K562 (cell line): ENCODE results near the gene ZSWIM1. TPM values are rescaled to one million over a fixed set of nuclear protein-coding genes. Genes with fewer than 3 reads are reported as not detected.

Experiments used
- ATAC-seq: fragments of 200-7000 bp; cut with Tn5 transposase; 3 replicates; pipeline ENCODE4 v1.9.1; 2020; ENCODE audit warnings: moderate library complexity
- BruUV-seq: library from RNA; stranded (reverse); fragments of 400-500 nt; replicated peaks from 2 replicates; lab custom pipeline; 2021; lab: Mats Ljungman, UMichigan
- CTCF ChIA-PET: fragments of 300-600 bp; formaldehyde crosslinking; extraction: SDS; loops from one replicate; lab custom pipeline; 2021; ENCODE audit warnings: low intra/inter-chr PET ratio; lab: Yijun Ruan, JAX
- POLR2A ChIA-PET: fragments of 300-600, 350-650 bp; sonication (Branson Sonifier 250); formaldehyde crosslinking; extraction: SDS; loops from one replicate; lab custom pipeline; 2021; ENCODE audit warnings: antibody characterized with exemption, inconsistent platforms; lab: Yijun Ruan, JAX
- DNase-seq, 4 experiments: peaks; one replicate each; pipeline versions ENCODE4 v3.0.0 to v3.0.0-alpha.2; 2011 to 2018; ENCODE audit warnings: low spot score in 3 of 4, mixed read lengths in 3 of 4; ENCODE audit errors: extremely low read depth in 1 of 4
- FAIRE-seq: peaks from 2 replicates; lab custom pipeline; 2011; peaks lifted over from hg19 to GRCh38; lab: Jason Lieb, UNC
- H2AFZ ChIP-seq: 2 replicates; pipeline ENCODE4 v1.6.0; 2011; ENCODE audit warnings: low read depth, low read length, control low read depth, inconsistent platforms
- H3K27ac ChIP-seq: fragments of 200-600 bp; 3 replicates; pipeline ENCODE4 v1.8.0; 2011; ENCODE audit warnings: low read depth, mild to moderate bottlenecking, control low read depth, inconsistent platforms, low read length, moderate library complexity, mixed read lengths; ENCODE audit errors: extremely low read depth
- H3K27me3 ChIP-seq, 2 experiments: fragments of 300-600 bp in 1 of 2; 2 replicates in 1 of 2; 3 replicates in 1 of 2; pipeline versions ENCODE4 v1.6.0 to v1.8.0; 2011; ENCODE audit warnings: inconsistent platforms in 2 of 2, low read length in 2 of 2, mild to moderate bottlenecking in 1 of 2, mixed read lengths in 1 of 2, moderate library complexity in 1 of 2; ENCODE audit not compliant: control insufficient read depth in 2 of 2, insufficient read depth in 2 of 2
- H3K36me3 ChIP-seq: fragments of 300-600 bp; 3 replicates; pipeline ENCODE4 v1.8.0; 2011; ENCODE audit warnings: mild to moderate bottlenecking, low read length, inconsistent platforms; ENCODE audit not compliant: control insufficient read depth, insufficient read depth
- H3K4me1 ChIP-seq, 2 experiments: fragments of 200-600 bp in 1 of 2; replicated peaks in 1 of 2; 2 replicates in 1 of 2; 3 replicates in 1 of 2; pipeline versions ENCODE4 v1.5.1 to v1.8.0; 2011; ENCODE audit warnings: inconsistent platforms in 2 of 2, low read length in 2 of 2, mild to moderate bottlenecking in 1 of 2, mixed read lengths in 1 of 2, moderate library complexity in 1 of 2; ENCODE audit not compliant: control insufficient read depth in 2 of 2, insufficient read depth in 2 of 2
- H3K4me2 ChIP-seq: 2 replicates; pipeline ENCODE4 v1.6.1; 2011; ENCODE audit warnings: low read length, control low read depth, inconsistent platforms, mixed read lengths; ENCODE audit not compliant: insufficient read depth
- H3K4me3 ChIP-seq: fragments of 200-600 bp; sonication (generic), shearing (Covaris generic); 2 replicates; pipeline ENCODE4 v1.5.1; 2016; ENCODE audit warnings: control low read depth, inconsistent platforms
- H3K79me2 ChIP-seq: fragments of 200-600 bp; 3 replicates; pipeline ENCODE4 v1.8.0; 2011; ENCODE audit warnings: low read length, inconsistent platforms; ENCODE audit not compliant: control insufficient read depth, insufficient read depth
- H3K9ac ChIP-seq, 2 experiments: 2 replicates each; pipeline versions ENCODE4 v1.6.0 to v1.6.1; 2011; ENCODE audit warnings: low read depth in 2 of 2, low read length in 2 of 2, control low read depth in 1 of 2, inconsistent platforms in 1 of 2, mild to moderate bottlenecking in 1 of 2, mixed read lengths in 1 of 2; ENCODE audit not compliant: insufficient read depth in 1 of 2
- H3K9me1 ChIP-seq: one replicate; pipeline ENCODE4 v1.6.0; 2011; ENCODE audit warnings: inconsistent platforms, mild to moderate bottlenecking, low read length, moderate library complexity; ENCODE audit not compliant: control insufficient read depth, insufficient read depth
- H3K9me3 ChIP-seq: replicated peaks from 2 replicates; pipeline ENCODE4 v1.5.1; 2011; ENCODE audit warnings: low read depth, low read length, inconsistent platforms; ENCODE audit not compliant: control insufficient read depth, insufficient read depth
- H4K20me1 ChIP-seq: replicated peaks from 2 replicates; pipeline ENCODE4 v1.6.1; 2011; ENCODE audit warnings: low read length, inconsistent platforms, mixed read lengths; ENCODE audit not compliant: control insufficient read depth, insufficient read depth
- CBFA2T3 ChIP-seq: fragments of 450-650 bp; IDR thresholded peaks from 2 replicates; pipeline ENCODE4 v1.6.1; 2017
- CREB1 ChIP-seq, 2 experiments: sonication (generic) in 1 of 2; formaldehyde crosslinking in 1 of 2; IDR thresholded peaks; 2 replicates each; pipeline versions ENCODE4 v1.6.1 to v1.8.0; 2012 to 2022; ENCODE audit warnings: inconsistent platforms in 1 of 2, mild to moderate bottlenecking in 1 of 2, missing genetic modification reagents in 1 of 2, moderate library complexity in 1 of 2
- CREM ChIP-seq: IDR thresholded peaks from 2 replicates; pipeline ENCODE4 v1.6.1; 2014; ENCODE audit warnings: antibody characterized with exemption, low read depth
- FOXK2 ChIP-seq, 2 experiments: fragments of 450-650 bp; IDR thresholded peaks in 1 of 2; conservative IDR thresholded peaks in 1 of 2; 2 replicates each; pipeline ENCODE4 v1.6.1; 2016; ENCODE audit warnings: low read depth in 2 of 2, mild to moderate bottlenecking in 1 of 2
- MEIS2 ChIP-seq: fragments of 450-650 bp; IDR thresholded peaks from 2 replicates; pipeline ENCODE4 v1.6.1; 2014; ENCODE audit warnings: mild to moderate bottlenecking; ENCODE audit not compliant: partially characterized antibody
- NR1H2 ChIP-seq: sonication (generic); formaldehyde crosslinking; IDR thresholded peaks from 2 replicates; pipeline ENCODE4 v1.4.0; 2020; ENCODE audit warnings: mild to moderate bottlenecking, missing genetic modification reagents
- PKNOX1 ChIP-seq: fragments of 450-650 bp; IDR thresholded peaks from 2 replicates; pipeline ENCODE4 v1.6.1; 2016
- SREBF1 ChIP-seq: fragments of 150-350 bp; IDR thresholded peaks from 2 replicates; pipeline ENCODE4 v1.6.1; 2014; ENCODE audit warnings: antibody characterized with exemption, low read depth, low read length, borderline replicate concordance
- ZNF347 ChIP-seq: fragments of 450-650 bp; formaldehyde crosslinking; IDR thresholded peaks from 2 replicates; pipeline ENCODE4 v1.4.0; 2020; ENCODE audit warnings: low read depth, mild to moderate bottlenecking, moderate library complexity
- ZNF407 ChIP-seq: fragments of 450-650 bp; IDR thresholded peaks from 2 replicates; pipeline ENCODE4 v1.6.1; 2016; ENCODE audit warnings: low read depth
- ZNF445 ChIP-seq: fragments of 250-450 bp; sonication (Bioruptor Pico); IDR thresholded peaks from 2 replicates; pipeline ENCODE4 v1.4.0; 2020; ENCODE audit warnings: low read depth, mild to moderate bottlenecking, moderate library complexity
- WGBS: fragments of 100-300 bp; shearing (Covaris generic); methylation state at CpG from one replicate; pipeline ENCODE4 v1.1.6; 2016; ENCODE audit warnings: low coverage, mixed read lengths; ENCODE audit not compliant: insufficient coverage; ENCODE audit errors: missing lambda C conversion rate; 5-methylcytosine and 5-hydroxymethylcytosine counted together
- in situ Hi-C: fragments of 300-500 bp; cut with MboI; formaldehyde crosslinking; loops from 4 replicates; pipeline ENCODE4 v1.15.0; 2018; ENCODE audit warnings: inconsistent platforms, mixed read lengths
- intact Hi-C: fragments of 100-400 bp; cut with micrococcal nuclease; formaldehyde crosslinking; loops from 2 replicates; pipeline ENCODE4 v1.14.2; 2022
- polyA plus RNA-seq, 8 experiments: library from polyadenylated mRNA; depleted of rRNA in 4 of 8; stranded (reverse) in 5 of 8; unstranded in 3 of 8; fragments of >200 nt; fragmentation: Nextera tagmentation in 2 of 8; fragmentation: Illumina TruSeq in 1 of 8; extraction: Ambion mirVana in 2 of 8; extraction: Trizol in 1 of 8; gene quantifications; 2 replicates each; pipeline versions ENCODE4 v1.2.1 to v1.2.3, GENCODE V29; 2011 to 2014; ENCODE audit warnings: inconsistent platforms in 1 of 8, missing spikeins in 1 of 8
- total RNA-seq, 7 experiments: library from RNA; depleted of rRNA in 6 of 7; stranded (reverse); fragments of >200 nt in 6 of 7; fragmentation: Illumina TruSeq in 2 of 7; extraction: Trizol in 2 of 7; gene quantifications; 2 replicates each; pipeline versions ENCODE4 v1.2.1 to v1.2.3, GENCODE V29; 2011 to 2021; ENCODE audit warnings: low replicate concordance in 1 of 7

The ZSWIM1 gene
- total and polyA plus RNA-seq, 9 of the 15 experiments (the other 6 are each of a cell fraction or from before 2014, with no cell fraction given), result 2.5 to 15.6 (median 9.5) TPM

DNA sequence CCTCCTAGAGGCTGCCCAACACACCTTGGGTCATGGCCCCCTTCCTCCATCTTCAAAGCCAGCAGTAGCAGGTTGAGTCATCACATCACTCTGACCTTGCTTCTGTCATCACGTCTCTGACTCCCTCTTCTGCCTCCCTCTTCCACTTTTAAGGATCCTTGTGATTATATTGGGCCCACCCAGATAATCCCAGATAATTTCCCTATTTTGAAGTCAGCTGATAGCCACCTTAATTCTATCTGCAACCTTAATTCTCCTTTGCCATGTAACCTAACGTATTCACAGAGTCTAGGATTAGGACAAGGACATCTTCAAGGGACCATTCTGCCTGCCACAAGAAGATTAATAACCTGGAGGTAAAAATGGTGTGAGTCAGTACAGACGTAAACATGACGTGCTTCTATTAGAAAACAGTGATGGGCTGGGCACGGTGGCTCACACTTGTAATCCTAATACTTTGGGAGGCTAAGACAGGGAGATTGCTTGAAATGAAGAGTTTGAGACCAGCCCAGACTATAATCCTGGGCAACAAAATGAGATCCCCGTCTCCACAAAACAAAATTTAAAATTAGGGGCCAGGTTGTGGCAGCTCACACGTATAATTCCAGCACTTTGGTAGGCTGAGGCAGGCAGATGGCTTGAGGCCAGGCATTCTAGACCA lies 20.3 kb upstream of the ZSWIM1 start:
- Histone ChIP-seq H3K27me3 (no peaks in the 10 kb centered on the region), H3K9ac (no peak overlapping the region), H3K9me3 (no peaks in the 10 kb centered on the region), H3K9me1 (no peaks in the 10 kb centered on the region), H3K79me2 (peaks cover 23% of the 10 kb centered on the region), H2AFZ (no peak overlapping the region), H4K20me1 (no peaks in the 10 kb centered on the region), H3K36me3 (no peaks in the 10 kb centered on the region), H3K4me3 (no peak overlapping the region), H3K4me1 (peaks cover 17 to 28% of the 10 kb centered on the region in 2 experiments), H3K4me2 (no peak overlapping the region), H3K27ac (no peak overlapping the region)
- ATAC-seq, result no peak
- no TSS peak for BruUV-seq
- CTCF ChIA-PET, result no interaction called here
- intact Hi-C loops (no loop called here), in situ Hi-C loops (no loop called here)
- DNase-seq, result peak in 1 of 4 experiments; percentile 36
- POLR2A ChIA-PET, result interaction anchor here (0.7 to 1.1 kb wide), 3 partner anchors 24 to 109 kb away, joined by 3 read pairs; partner anchors contain the start of genes CTSA and NEURL2
- no peak for FAIRE-seq
- 22% methylated on average over 7 of the region's 7 CpGs for WGBS
- TF ChIP-seq CBFA2T3 (0 out of 2 replicates have a peak, but pooled peaks have one; percentile 3), NR1H2 (no peak), CREB1 (IDR thresholded peaks at IDR 0.05) (peak; percentile 34; the same call in 1 of the 2 replicates), CREB1 (CRISPR knock-in tag; IDR thresholded peaks at IDR 0.05) (no peak), MEIS2 (peak; percentile 86), PKNOX1 (peak; percentile 75), SREBF1 (no peak), ZNF407 (no peak), CREM (peak; percentile 5; the same call in 1 of the 2 replicates), ZNF347 (CRISPR knock-in tag) (no peak), ZNF445 (CRISPR knock-in tag) (no peak), FOXK2 (conservative IDR thresholded peaks at IDR 0.05 in 1 of 2, IDR thresholded peaks at IDR 0.05 in 1 of 2; ENCODE audit: low read depth in 2 of 2) (peak in 1 of 2 experiments; percentile 46; a peak in 1 of 4 replicates)
